Mesendoderm (in vitro differentiated cells): ENCODE measurements around the gene MOB3A.

ENCODE experiments used
- DNase-seq: peaks from one replicate; pipeline ENCODE4 v3.0.0; 2013
- H2AK5ac ChIP-seq: 2 replicates; pipeline ENCODE4 v1.6.1; 2013; ENCODE audit warnings: low read length, inconsistent platforms
- H2BK120ac ChIP-seq: 2 replicates; pipeline ENCODE4 v1.6.1; 2013; ENCODE audit warnings: low read depth, mild to moderate bottlenecking, low read length, moderate library complexity, mixed read lengths
- H2BK15ac ChIP-seq: replicated peaks from 2 replicates; pipeline ENCODE4 v1.6.1; 2013; ENCODE audit warnings: low read depth, mild to moderate bottlenecking, moderate library complexity
- H2BK5ac ChIP-seq: 2 replicates; pipeline ENCODE4 v1.6.1; 2013; ENCODE audit warnings: low read length, inconsistent platforms
- H3K18ac ChIP-seq: 2 replicates; pipeline ENCODE4 v1.6.1; 2013; ENCODE audit warnings: mild to moderate bottlenecking, low read length, mixed read lengths
- H3K23ac ChIP-seq: one replicate; pipeline ENCODE4 v1.6.1; 2013; ENCODE audit warnings: low read length
- H3K27ac ChIP-seq: 2 replicates; pipeline ENCODE4 v1.5.1; 2013; ENCODE audit warnings: low read depth, mild to moderate bottlenecking, inconsistent platforms, low read length, moderate library complexity
- H3K27me3 ChIP-seq: 2 replicates; pipeline ENCODE4 v1.6.1; 2013; ENCODE audit warnings: low read length, control low read depth, mild to moderate bottlenecking, inconsistent platforms; ENCODE audit not compliant: insufficient read depth, poor library complexity
- H3K36me3 ChIP-seq: 2 replicates; pipeline ENCODE4 v1.6.1; 2013; ENCODE audit warnings: low read length, inconsistent platforms; ENCODE audit not compliant: control insufficient read depth, insufficient read depth
- H3K4ac ChIP-seq: one replicate; pipeline ENCODE4 v1.6.1; 2013; ENCODE audit warnings: low read depth, mild to moderate bottlenecking, low read length, moderate library complexity
- H3K4me1 ChIP-seq: 2 replicates; pipeline ENCODE4 v1.6.1; 2013; ENCODE audit warnings: low read depth, low read length, inconsistent platforms; ENCODE audit not compliant: control insufficient read depth
- H3K4me2 ChIP-seq: 2 replicates; pipeline ENCODE4 v1.6.1; 2013; ENCODE audit warnings: low read length
- H3K4me3 ChIP-seq: 2 replicates; pipeline ENCODE4 v1.5.1; 2013; ENCODE audit warnings: mild to moderate bottlenecking, low read length
- H3K56ac ChIP-seq: one replicate; pipeline ENCODE4 v1.6.1; 2013; ENCODE audit warnings: low read length
- H3K79me1 ChIP-seq: 2 replicates; pipeline ENCODE4 v1.6.1; 2013; ENCODE audit warnings: low read length, inconsistent platforms
- H3K79me2 ChIP-seq: 2 replicates; pipeline ENCODE4 v1.6.1; 2013; ENCODE audit warnings: mild to moderate bottlenecking, low read length; ENCODE audit not compliant: control insufficient read depth, insufficient read depth
- H3K9ac ChIP-seq: 2 replicates; pipeline ENCODE4 v1.6.1; 2013; ENCODE audit warnings: low read length, inconsistent platforms
- H4K5ac ChIP-seq: one replicate; pipeline ENCODE4 v1.6.1; 2013; ENCODE audit warnings: low read length
- H4K8ac ChIP-seq: one replicate; pipeline ENCODE4 v1.6.1; 2013; ENCODE audit warnings: low read depth, mild to moderate bottlenecking, control low read depth, low read length, moderate library complexity
- WGBS: extraction: QIAGEN DNeasy Blood & Tissue Kit; methylation state at CpG from one replicate; pipeline ENCODE4 v1.1.7; 2013; ENCODE audit warnings: low lambda C conversion rate, missing lambda C conversion rate; ENCODE audit not compliant: insufficient coverage; ENCODE audit errors: extremely low coverage; 5-methylcytosine and 5-hydroxymethylcytosine counted together

Gene MOB3A

DNA sequence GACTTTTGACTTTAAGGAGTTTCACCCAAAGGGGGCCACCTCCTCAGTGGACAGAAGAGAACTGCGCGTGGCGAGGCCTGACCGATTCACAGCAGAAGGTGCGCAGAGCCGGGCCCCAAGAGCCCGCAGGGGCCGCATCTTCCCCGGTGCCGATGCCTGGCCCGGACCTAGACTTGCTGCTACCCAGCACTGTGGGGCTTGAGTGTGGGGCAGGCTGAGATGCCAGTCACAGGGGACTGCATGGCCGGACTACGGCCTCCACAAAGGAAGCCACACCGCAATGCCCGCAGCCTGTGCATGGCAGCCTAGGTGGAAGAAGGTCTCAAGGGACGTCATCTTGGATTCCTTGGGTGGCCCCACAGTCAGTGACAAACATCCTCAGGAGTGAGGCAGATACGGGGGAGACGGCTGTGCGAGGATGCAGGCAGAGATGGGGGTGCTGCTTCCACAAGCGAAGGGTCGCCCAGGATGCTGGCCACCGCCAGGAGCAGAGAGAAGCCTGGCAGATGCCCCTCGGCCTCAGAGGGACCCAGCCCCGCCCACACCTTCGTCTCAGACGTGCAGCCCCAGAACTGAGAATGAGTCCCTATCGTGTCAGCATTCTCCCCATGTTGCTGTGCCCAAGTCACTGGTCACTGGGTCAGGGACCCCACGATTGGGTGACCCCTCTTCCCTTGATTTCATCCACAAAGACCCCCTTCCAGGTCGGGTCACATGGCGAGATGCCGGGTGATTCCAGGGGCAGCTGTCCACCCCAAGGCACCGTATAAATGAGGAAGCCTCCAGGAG is 16.9 kb downstream of the MOB3A start:
- no peak overlapping the region for H3K4me3 ChIP-seq
- H2AK5ac ChIP-seq: no peak overlapping the region
- H3K18ac ChIP-seq: no peak overlapping the region
- no peaks in the 10 kb centered on the region for H3K79me2 ChIP-seq
- no peaks in the 10 kb centered on the region for H3K36me3 ChIP-seq
- H3K27me3 ChIP-seq: no peaks in the 10 kb centered on the region
- H3K79me1 ChIP-seq: no peaks in the 10 kb centered on the region
- H2BK5ac ChIP-seq: no peak overlapping the region
- H4K5ac ChIP-seq: no peak overlapping the region
- H3K56ac ChIP-seq: no peak overlapping the region
- no peaks in the 10 kb centered on the region for H3K4me1 ChIP-seq
- no peak overlapping the region for H3K9ac ChIP-seq
- WGBS: no CpG with 5 or more reads among the region's 32 CpGs
- no peak overlapping the region for H3K4me2 ChIP-seq
- H3K27ac ChIP-seq: no peak overlapping the region
- no peak overlapping the region for H2BK15ac ChIP-seq
- H3K4ac ChIP-seq: no peak overlapping the region
- no peak overlapping the region for H4K8ac ChIP-seq
- H3K23ac ChIP-seq: no peak overlapping the region
- no peak overlapping the region for H2BK120ac ChIP-seq
- DNase-seq: no peak

DNA sequence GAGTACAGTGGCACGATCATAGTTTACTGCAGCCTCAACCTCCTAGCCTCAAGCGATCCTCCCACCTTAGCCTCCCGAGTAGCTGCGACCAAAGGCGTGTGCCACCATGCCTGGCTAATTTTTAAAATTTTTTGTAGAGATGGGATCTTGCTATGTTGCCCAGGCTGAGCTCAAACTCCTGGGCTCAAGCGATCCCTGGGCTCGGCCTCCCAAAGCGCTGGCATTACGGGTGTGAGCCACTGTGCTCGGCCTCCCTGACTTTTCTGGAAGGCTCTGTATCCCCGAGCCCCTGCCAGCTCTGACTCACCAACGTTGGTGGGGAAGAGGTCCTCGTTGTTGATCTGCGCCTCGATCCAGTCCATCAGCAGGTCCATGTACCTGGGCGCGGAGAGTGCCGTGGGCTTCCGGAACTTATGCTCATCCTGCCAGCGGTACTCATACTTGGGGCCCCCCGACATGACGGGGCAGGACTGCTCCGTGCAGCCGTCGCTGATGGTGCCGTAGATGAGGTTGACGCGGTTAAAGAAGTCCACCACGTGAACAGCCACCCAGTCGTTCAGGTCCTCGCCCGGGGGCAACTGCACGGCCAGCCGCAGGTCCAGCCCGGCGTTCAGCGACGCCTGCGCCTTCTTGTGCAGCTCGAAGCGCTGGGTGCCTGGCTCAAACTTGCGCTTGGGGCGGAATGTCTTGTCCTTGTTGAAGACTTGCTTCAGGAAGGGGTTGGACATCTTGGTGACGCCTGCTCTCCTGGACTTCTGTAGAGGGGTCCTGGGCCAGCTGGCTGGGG is 18.1 kb downstream of the MOB3A start:
- Histone ChIP-seq H3K27ac (no peak overlapping the region), H3K23ac (no peak overlapping the region), H3K79me1 (no peaks in the 10 kb centered on the region), H4K8ac (no peak overlapping the region), H4K5ac (no peak overlapping the region), H3K36me3 (no peaks in the 10 kb centered on the region), H3K4me3 (no peak overlapping the region), H2BK5ac (no peak overlapping the region), H3K18ac (no peak overlapping the region), H3K4ac (no peak overlapping the region), H2AK5ac (no peak overlapping the region), H3K27me3 (no peaks in the 10 kb centered on the region), H3K79me2 (no peaks in the 10 kb centered on the region), H2BK15ac (no peak overlapping the region), H3K4me2 (no peak overlapping the region), H3K4me1 (no peaks in the 10 kb centered on the region), H3K56ac (no peak overlapping the region), H2BK120ac (no peak overlapping the region), H3K9ac (no peak overlapping the region)
- WGBS: no CpG with 5 or more reads among the region's 44 CpGs
- DNase-seq: no peak

DNA sequence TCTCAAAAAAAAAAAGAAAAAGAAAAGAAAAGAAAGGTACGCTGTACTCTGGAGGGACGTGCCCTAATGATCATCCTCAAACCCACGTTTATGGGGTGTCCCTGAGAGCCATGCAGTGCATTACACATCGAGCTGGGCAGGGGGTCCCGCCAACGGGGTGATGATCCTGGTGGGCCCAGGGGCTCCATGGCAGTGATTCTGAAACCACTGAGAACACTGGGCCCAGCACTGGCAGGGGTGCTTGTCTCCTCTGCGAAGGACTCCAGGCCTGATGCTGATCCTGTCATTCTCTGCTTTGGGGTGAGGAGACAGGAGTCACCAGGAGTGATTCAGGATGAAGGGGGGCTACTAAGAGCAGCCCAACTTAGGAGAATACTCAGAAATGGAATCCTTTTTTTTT is 18.7 kb downstream of the MOB3A start:
- Histone ChIP-seq H2AK5ac (no peak overlapping the region), H3K18ac (no peak overlapping the region), H2BK15ac (no peak overlapping the region), H4K8ac (no peak overlapping the region), H3K56ac (no peak overlapping the region), H3K4ac (no peak overlapping the region), H3K79me1 (no peaks in the 10 kb centered on the region), H3K4me3 (no peak overlapping the region), H3K27me3 (no peaks in the 10 kb centered on the region), H4K5ac (no peak overlapping the region), H3K4me1 (no peaks in the 10 kb centered on the region), H3K23ac (no peak overlapping the region), H2BK120ac (no peak overlapping the region), H2BK5ac (no peak overlapping the region), H3K36me3 (no peaks in the 10 kb centered on the region), H3K4me2 (no peak overlapping the region), H3K27ac (no peak overlapping the region), H3K79me2 (no peaks in the 10 kb centered on the region), H3K9ac (no peak overlapping the region)
- WGBS: no CpG with 5 or more reads among the region's 7 CpGs
- DNase-seq: no peak

DNA sequence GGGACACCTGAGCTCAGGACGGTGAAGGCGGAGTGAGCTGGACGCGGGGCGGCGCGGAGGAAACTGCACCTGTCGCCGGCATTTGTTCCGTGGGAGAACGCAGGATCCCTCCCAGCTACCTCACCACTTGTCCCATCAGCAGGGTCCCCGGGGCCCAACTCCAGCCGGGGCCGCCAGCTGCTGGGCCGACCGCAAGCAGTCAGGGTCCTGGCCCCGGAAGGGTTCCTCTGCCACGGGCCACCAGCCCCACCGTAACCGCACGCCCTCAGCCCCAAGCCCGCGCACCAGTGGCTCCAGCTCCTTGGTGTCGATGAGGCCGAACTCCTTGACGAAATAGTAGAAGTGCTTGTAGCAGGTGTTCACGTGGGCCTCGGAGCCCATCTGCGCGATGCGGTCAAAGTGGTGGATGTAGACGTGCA is 19.6 kb downstream of the MOB3A start:
- H3K27ac ChIP-seq: no peak overlapping the region
- H4K8ac ChIP-seq: no peak overlapping the region
- no peaks in the 10 kb centered on the region for H3K4me1 ChIP-seq
- no peak overlapping the region for H3K4me2 ChIP-seq
- no peaks in the 10 kb centered on the region for H3K36me3 ChIP-seq
- no peak overlapping the region for H3K18ac ChIP-seq
- H3K9ac ChIP-seq: no peak overlapping the region
- no peak overlapping the region for H3K23ac ChIP-seq
- no peak overlapping the region for H2BK120ac ChIP-seq
- H2BK5ac ChIP-seq: no peak overlapping the region
- H3K56ac ChIP-seq: no peak overlapping the region
- H3K79me2 ChIP-seq: no peaks in the 10 kb centered on the region
- H2BK15ac ChIP-seq: no peak overlapping the region
- no peak overlapping the region for H3K4ac ChIP-seq
- H2AK5ac ChIP-seq: no peak overlapping the region
- H3K4me3 ChIP-seq: no peak overlapping the region
- H4K5ac ChIP-seq: no peak overlapping the region
- DNase-seq: no peak
- no CpG with 5 or more reads among the region's 32 CpGs for WGBS
- no peaks in the 10 kb centered on the region for H3K79me1 ChIP-seq
- no peaks in the 10 kb centered on the region for H3K27me3 ChIP-seq

DNA sequence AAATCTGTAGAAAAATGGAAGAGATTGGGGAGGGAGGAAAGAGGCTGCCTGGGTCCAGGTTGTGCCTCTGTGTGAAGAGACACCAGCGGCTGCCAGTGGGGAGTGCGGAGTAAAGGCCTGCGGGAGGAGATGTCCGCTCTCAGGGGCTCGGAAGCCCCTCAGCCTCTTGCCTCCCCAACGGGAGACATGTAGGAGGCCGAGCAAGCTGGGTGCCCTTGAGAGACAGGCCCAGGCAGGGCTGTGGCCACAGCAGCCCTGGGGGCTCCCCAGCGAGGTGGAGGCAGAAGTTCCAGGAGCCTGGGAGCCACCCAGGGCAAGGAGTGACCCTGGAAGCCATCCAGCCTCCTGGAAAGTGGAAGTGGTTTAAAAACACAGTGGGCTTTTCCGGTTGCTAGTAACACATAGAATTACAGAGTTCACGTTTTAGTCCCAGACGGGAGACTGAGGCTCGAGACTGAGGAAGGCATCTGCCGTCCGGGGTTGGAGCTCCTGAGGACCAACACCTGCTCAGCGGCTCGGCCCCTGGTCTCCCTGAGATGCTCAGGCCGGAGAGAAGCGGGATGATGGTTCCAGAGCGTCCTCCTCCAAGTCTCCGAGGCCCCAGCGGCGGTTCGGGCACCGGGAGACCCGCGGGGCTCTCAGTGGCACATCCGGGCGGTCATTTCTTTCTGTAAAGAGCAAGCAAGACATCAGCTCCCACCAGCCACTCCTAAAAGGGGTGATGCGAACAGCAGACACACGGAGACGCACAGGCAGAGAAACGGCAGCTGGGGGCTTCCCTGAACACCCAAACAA is 23.2 kb downstream of the MOB3A start:
- Histone ChIP-seq H2AK5ac (no peak overlapping the region), H2BK5ac (no peak overlapping the region), H3K4me3 (no peak overlapping the region), H3K27ac (no peak overlapping the region), H3K4me1 (no peaks in the 10 kb centered on the region), H4K8ac (no peak overlapping the region), H3K36me3 (no peaks in the 10 kb centered on the region), H4K5ac (no peak overlapping the region), H3K18ac (no peak overlapping the region), H3K27me3 (no peaks in the 10 kb centered on the region), H2BK120ac (no peak overlapping the region), H3K23ac (no peak overlapping the region), H2BK15ac (no peak overlapping the region), H3K4me2 (no peak overlapping the region), H3K79me1 (no peaks in the 10 kb centered on the region), H3K56ac (no peak overlapping the region), H3K79me2 (no peaks in the 10 kb centered on the region), H3K9ac (no peak overlapping the region), H3K4ac (no peak overlapping the region)
- no CpG with 5 or more reads among the region's 32 CpGs for WGBS
- DNase-seq: no peak
